ENCODE measurements around the gene CDC26.

GRCh38 chr9:113261917-113262671 lies 13.3 kb downstream of the CDC26 start:
- TF ChIP-seq TAF1 (IDR thresholded peaks at IDR 0.05; ENCODE audit: borderline replicate concordance, low read depth, low read length) (no peak), POLR2A (IDR thresholded peaks at IDR 0.05; ENCODE audit: low read depth, low read length) (no peak)

Data from GM12892 (cell line).